NOMO-1 treated with dmso at 0.1 percent for 144 hours (cell line): ENCODE data around the gene SLC4A1AP.

ENCODE experiments used
- DNase-seq: peaks from one replicate; lab custom pipeline; 2025; ENCODE audit not compliant: unreplicated experiment; lab: John Stamatoyannopoulos, UW

The SLC4A1AP gene

GRCh38 chr2:27702302-27702701, 38.6 kb downstream of the SLC4A1AP start:
- DNase-seq, result no peak

- DNase-seq, result peak; percentile 73
Observed at GRCh38 chr2:27703638-27704341, 40.1 kb downstream of the SLC4A1AP start.

- no peak for DNase-seq
Observed at GRCh38 chr2:27704342-27704876, 40.7 kb downstream of the SLC4A1AP start.

- DNase-seq, result no peak
Observed at GRCh38 chr2:27705851-27706622, 42.3 kb downstream of the SLC4A1AP start.

- no peak for DNase-seq
Observed at GRCh38 chr2:27707462-27708256, 44.0 kb downstream of the SLC4A1AP start.

GRCh38 chr2:27708257-27708654, 44.6 kb downstream of the SLC4A1AP start:
- no peak for DNase-seq

- DNase-seq, result no peak
Observed at GRCh38 chr2:27708666-27709065, 45.0 kb downstream of the SLC4A1AP start.

- no peak for DNase-seq
Observed at GRCh38 chr2:27709326-27709725, 45.6 kb downstream of the SLC4A1AP start.

- no peak for DNase-seq
Observed at GRCh38 chr2:27709960-27710575, 46.4 kb downstream of the SLC4A1AP start.

GRCh38 chr2:27710640-27711430, 47.1 kb downstream of the SLC4A1AP start:
- no peak for DNase-seq

GRCh38 chr2:27711804-27712203, 48.1 kb downstream of the SLC4A1AP start:
- DNase-seq, result no peak

GRCh38 chr2:27712522-27712921, 48.8 kb downstream of the SLC4A1AP start:
- DNase-seq, result no peak

GRCh38 chr2:27713201-27713600, 49.5 kb downstream of the SLC4A1AP start:
- no peak for DNase-seq

GRCh38 chr2:27714053-27714452, 50.4 kb downstream of the SLC4A1AP start:
- DNase-seq, result no peak

- DNase-seq, result no peak
Observed at GRCh38 chr2:27714851-27715291, 51.2 kb downstream of the SLC4A1AP start.

- no peak for DNase-seq
Observed at GRCh38 chr2:27715318-27716210, 51.9 kb downstream of the SLC4A1AP start.

GRCh38 chr2:27716301-27717069, 52.8 kb downstream of the SLC4A1AP start:
- DNase-seq, result no peak

GRCh38 chr2:27717070-27717795, 53.5 kb downstream of the SLC4A1AP start:
- DNase-seq, result no peak
